OCI-LY7 (cell line): ENCODE results near the gene DCLK1. TPM values are rescaled to one million over a fixed set of nuclear protein-coding genes. Genes with fewer than 3 reads are reported as not detected.

Source experiments
- BruUV-seq: library from RNA; stranded (reverse); fragments of 400-500 nt; replicated peaks from 2 replicates; lab custom pipeline; 2021; lab: Mats Ljungman, UMichigan
- CTCF ChIA-PET: fragments of 300-600 bp; sonication (Branson Sonifier 250); formaldehyde crosslinking; loops from one replicate; lab custom pipeline; 2022; ENCODE audit warnings: antibody characterized with exemption; ENCODE audit not compliant: unreplicated experiment; lab: Charles Lee
- POLR2A ChIA-PET: fragments of 300-600 bp; sonication (Branson Sonifier 250); formaldehyde crosslinking; loops from one replicate; lab custom pipeline; 2022; ENCODE audit warnings: antibody characterized with exemption; lab: Charles Lee
- DNase-seq: peaks from one replicate; pipeline ENCODE4 v3.0.0-alpha.2; 2015; ENCODE audit warnings: low spot score
- H2AFZ ChIP-seq: fragments of 200-600 bp; sonication (generic), shearing (Covaris generic); 2 replicates; pipeline ENCODE4 v1.6.1; 2014; ENCODE audit warnings: mild to moderate bottlenecking, antibody characterized with exemption, low read length, moderate library complexity
- H3K27ac ChIP-seq: fragments of 200-600 bp; sonication (generic); 2 replicates; pipeline ENCODE4 v1.5.1; 2014; ENCODE audit warnings: mixed run types, low read depth, mild to moderate bottlenecking, moderate library complexity, low read length, inconsistent platforms; ENCODE audit not compliant: poor library complexity, severe bottlenecking
- H3K36me3 ChIP-seq: fragments of 200-600 bp; sonication (generic); 2 replicates; pipeline ENCODE4 v1.6.1; 2014; ENCODE audit warnings: mild to moderate bottlenecking, antibody characterized with exemption, low read length, moderate library complexity, mixed read lengths; ENCODE audit not compliant: insufficient read depth
- H3K4me1 ChIP-seq: fragments of 200-600 bp; sonication (generic); 2 replicates; pipeline ENCODE4 v1.5.1; 2014; ENCODE audit warnings: mild to moderate bottlenecking, low read length; ENCODE audit not compliant: insufficient read depth, poor library complexity, severe bottlenecking
- H3K4me2 ChIP-seq: fragments of 200-600 bp; sonication (generic); 2 replicates; pipeline ENCODE4 v1.6.1; 2014; ENCODE audit warnings: mild to moderate bottlenecking, low read length
- H3K4me3 ChIP-seq: fragments of 200-600 bp; sonication (generic); 2 replicates; pipeline ENCODE4 v1.5.1; 2014; ENCODE audit warnings: mild to moderate bottlenecking, low read depth, low read length; ENCODE audit not compliant: poor library complexity, severe bottlenecking
- H3K79me2 ChIP-seq: fragments of 200-600 bp; sonication (generic); 2 replicates; pipeline ENCODE4 v1.6.1; 2016; ENCODE audit warnings: low read depth, mild to moderate bottlenecking, low read length, moderate library complexity, mixed read lengths; ENCODE audit not compliant: insufficient read depth
- H3K9me2 ChIP-seq: fragments of 200-600 bp; sonication (generic); 2 replicates; pipeline ENCODE4 v1.6.1; 2016; ENCODE audit warnings: mild to moderate bottlenecking, low read length, mixed read lengths; ENCODE audit not compliant: insufficient read depth
- H3K9me3 ChIP-seq: fragments of 200-600 bp; sonication (generic); 2 replicates; pipeline ENCODE4 v1.6.1; 2014; ENCODE audit warnings: mild to moderate bottlenecking, mixed run types, low read length, mixed read lengths
- H4K20me1 ChIP-seq: fragments of 200-600 bp; sonication (generic); 2 replicates; pipeline ENCODE4 v1.6.1; 2014; ENCODE audit warnings: mild to moderate bottlenecking, antibody characterized with exemption, low read length, moderate library complexity, mixed read lengths; ENCODE audit not compliant: insufficient read depth
- CTCF ChIP-seq: fragments of 200-600 bp; sonication (generic); conservative IDR thresholded peaks from 2 replicates; pipeline ENCODE4 v1.5.1; 2014; ENCODE audit warnings: mild to moderate bottlenecking, antibody characterized with exemption, low read length, moderate library complexity, mixed read lengths
- EZH2phosphoT487 ChIP-seq: fragments of 200-600 bp; sonication (generic); IDR thresholded peaks from 2 replicates; pipeline ENCODE4 v1.6.1; 2018; ENCODE audit warnings: low read depth, borderline replicate concordance, mild to moderate bottlenecking, mixed run types, antibody characterized with exemption, low read length, moderate library complexity, mixed read lengths
- intact Hi-C: fragments of 100-400 bp; cut with micrococcal nuclease; formaldehyde crosslinking; loops from one replicate; pipeline ENCODE4 v1.10.0; 2022; ENCODE audit not compliant: unreplicated experiment
- total RNA-seq, 2 experiments: library from RNA; depleted of rRNA in 1 of 2; stranded (reverse); fragments of >200 nt in 1 of 2; shearing (Covaris generic) in 1 of 2; gene quantifications; 2 replicates each; pipeline ENCODE4 v1.2.3, GENCODE V29; 2014 to 2022

DCLK1 gene
- total RNA-seq, 2 experiments from 2014 or later, result not detected

DNA sequence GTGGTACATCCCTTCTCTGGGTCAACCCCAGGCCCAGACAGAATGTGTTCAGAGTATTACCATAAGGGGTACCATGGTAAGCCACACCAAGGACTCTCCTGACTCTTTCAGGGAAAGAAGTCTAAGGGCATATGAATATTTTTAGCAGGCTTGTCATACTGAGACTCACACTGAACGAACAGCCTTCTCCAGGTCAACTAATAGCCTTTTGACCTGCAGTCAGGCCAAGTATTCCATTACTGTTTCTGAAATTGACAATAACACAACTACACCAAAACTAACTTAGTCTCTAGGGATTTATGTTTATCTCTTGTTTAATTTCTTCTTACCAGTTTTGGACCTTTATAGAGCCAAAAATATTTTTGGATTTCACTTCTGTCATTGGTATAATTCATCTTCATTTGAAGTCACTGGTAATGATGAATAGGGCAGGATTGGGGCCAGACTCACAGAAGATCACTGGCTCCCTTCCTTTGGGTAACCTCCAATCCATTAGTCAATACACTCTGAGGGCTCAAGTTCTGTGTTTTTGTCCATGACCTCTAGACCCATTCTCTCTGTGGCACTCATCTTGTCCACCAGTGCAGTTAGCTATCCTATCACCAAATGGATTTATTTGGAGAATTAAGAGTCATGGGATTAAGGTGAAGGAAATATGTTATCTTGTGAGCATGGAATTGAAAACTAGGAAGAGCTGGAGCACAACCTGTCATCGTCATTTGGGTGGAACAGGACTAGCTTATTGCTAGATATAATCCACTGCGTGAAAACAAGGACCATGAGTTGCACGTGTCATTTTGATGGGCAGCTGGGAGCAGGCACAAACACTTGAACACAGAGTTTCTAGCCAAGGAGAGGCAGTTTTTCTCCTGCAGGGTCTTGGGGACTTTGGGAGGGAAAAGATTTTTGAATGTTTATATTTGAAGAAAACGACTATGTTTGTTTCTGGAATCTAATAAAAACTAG lies 313.3 kb downstream of the DCLK1 start:
- H3K79me2 ChIP-seq, result no peaks in the 10 kb centered on the region
- intact Hi-C loops, result no loop called here
- no TSS peak for BruUV-seq
- H3K9me2 ChIP-seq, result no peaks in the 10 kb centered on the region
- no peak overlapping the region for H3K27ac ChIP-seq
- ChIA-PET CTCF (no interaction called here), POLR2A (no interaction called here)
- no peak for DNase-seq
- H4K20me1 ChIP-seq, result no peaks in the 10 kb centered on the region
- H3K4me2 ChIP-seq, result no peak overlapping the region
- TF ChIP-seq EZH2phosphoT487, result no peak
- TF ChIP-seq CTCF, result no peak
- H3K36me3 ChIP-seq, result no peaks in the 10 kb centered on the region
- H2AFZ ChIP-seq, result no peak overlapping the region
- no peaks in the 10 kb centered on the region for H3K4me1 ChIP-seq
- H3K9me3 ChIP-seq, result no peaks in the 10 kb centered on the region
- no peak overlapping the region for H3K4me3 ChIP-seq

GRCh38 chr13:35814605-35815011 lies 316.6 kb downstream of the DCLK1 start:
- Histone ChIP-seq H3K9me3 (no peaks in the 10 kb centered on the region), H3K9me2 (no peaks in the 10 kb centered on the region), H3K27ac (no peak overlapping the region), H3K79me2 (no peaks in the 10 kb centered on the region), H3K4me1 (no peaks in the 10 kb centered on the region), H2AFZ (no peak overlapping the region), H3K4me2 (no peak overlapping the region), H3K4me3 (no peak overlapping the region), H4K20me1 (no peaks in the 10 kb centered on the region), H3K36me3 (no peaks in the 10 kb centered on the region)
- ChIA-PET POLR2A (interaction anchor here (0.7 kb wide), 1 partner anchor 18 kb away, joined by 3 read pairs; no protein-coding TSS in a partner anchor), CTCF (no interaction called here)
- no peak for DNase-seq
- no TSS peak for BruUV-seq
- no peak for TF ChIP-seq CTCF
- intact Hi-C loops, result no loop called here

GRCh38 chr13:35812736-35813135 lies 318.4 kb downstream of the DCLK1 start:
- ChIA-PET CTCF (no interaction called here), POLR2A (no interaction called here)
- Histone ChIP-seq H3K4me2 (no peak overlapping the region), H2AFZ (no peak overlapping the region), H3K27ac (no peak overlapping the region), H3K9me3 (no peaks in the 10 kb centered on the region), H3K79me2 (no peaks in the 10 kb centered on the region), H3K9me2 (no peaks in the 10 kb centered on the region), H3K4me3 (no peak overlapping the region), H3K4me1 (no peaks in the 10 kb centered on the region), H3K36me3 (no peaks in the 10 kb centered on the region), H4K20me1 (no peaks in the 10 kb centered on the region)
- no TSS peak for BruUV-seq
- no peak for TF ChIP-seq EZH2phosphoT487
- TF ChIP-seq CTCF, result no peak
- DNase-seq, result no peak
- intact Hi-C loops, result no loop called here
